ENCODE measurements around the gene CATSPER1. TPM values are rescaled to one million over a fixed set of nuclear protein-coding genes. Genes with fewer than 3 reads are reported as not detected.

The CATSPER1 gene
- total RNA-seq, 1 experiment from 2014 or later: 1.1 TPM

DNA sequence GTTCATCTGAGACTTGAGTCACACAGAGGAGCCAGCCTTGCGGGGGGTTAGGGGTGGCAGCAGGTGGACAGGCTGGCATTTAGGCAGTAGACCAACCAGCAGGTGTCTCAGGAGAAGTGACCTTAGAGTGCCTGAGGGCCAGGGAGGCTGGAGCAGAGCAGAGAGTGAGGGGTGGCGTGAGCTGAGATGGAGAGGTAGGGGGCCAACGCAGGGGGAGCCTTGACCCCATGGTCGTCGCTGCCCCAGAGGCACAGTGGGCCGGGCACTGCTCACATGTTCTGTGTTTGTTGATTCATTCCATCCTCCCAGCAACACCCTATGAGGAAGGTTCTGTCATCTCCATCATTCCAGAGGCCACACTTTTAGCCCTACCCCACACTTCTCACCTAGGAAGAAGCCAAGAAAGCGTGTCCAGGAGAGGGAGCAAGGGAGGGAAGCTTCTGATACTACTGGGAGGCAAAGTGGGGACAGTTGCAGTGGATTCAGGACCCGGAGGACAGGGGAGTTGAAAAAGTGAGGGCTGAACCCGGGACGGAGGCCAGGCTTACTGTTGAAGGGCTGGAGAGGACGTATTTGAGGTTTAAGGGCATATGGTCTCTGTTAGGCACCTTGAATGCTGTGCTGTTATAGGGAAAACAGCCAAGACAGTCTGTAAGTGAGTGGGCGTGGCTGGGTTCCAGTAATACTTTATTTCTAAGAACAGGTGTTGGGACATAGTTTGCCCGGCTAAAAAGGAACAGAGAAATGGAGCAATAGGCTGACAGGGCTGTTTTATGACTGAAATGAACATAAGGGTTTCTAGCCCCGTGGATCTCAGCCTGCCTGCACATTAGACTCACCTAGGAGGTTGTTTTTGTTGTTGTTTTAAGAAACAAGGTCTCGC is 57.4 kb downstream of the CATSPER1 start:
- no TSS peak for BruUV-seq (replicated peaks)
- ChIA-PET POLR2A (ENCODE audit: unreplicated experiment) (no interaction called here), CTCF (no interaction called here)
- Histone ChIP-seq H3K4me1 (ENCODE audit: insufficient read depth, low read length) (peaks cover 6% of the 10 kb centered on the region; the same call in 1 of the 2 replicates), H3K27me3 (ENCODE audit: low read length) (no peaks in the 10 kb centered on the region), H3K36me3 (ENCODE audit: low read depth, low read length) (peaks cover 60% of the 10 kb centered on the region), H3K27ac (ENCODE audit: low read length) (no peak overlapping the region), H2AFZ (ENCODE audit: low read length) (no peak overlapping the region), H4K20me1 (ENCODE audit: low read length) (0 out of 2 replicates have a peak, but pooled peaks cover 1% of the 10 kb centered on the region), H3K79me2 (ENCODE audit: low read length) (peaks cover 15% of the 10 kb centered on the region), H3K4me3 (ENCODE audit: low read length) (no peak overlapping the region), H3K9me2 (replicated peaks; ENCODE audit: low read length) (no peaks in the 10 kb centered on the region), H3F3A (ENCODE audit: low read length, unreplicated experiment) (no peaks in the 10 kb centered on the region), H3K4me2 (ENCODE audit: low read length) (no peak overlapping the region), H3K9me3 (ENCODE audit: low read length) (no peaks in the 10 kb centered on the region), H3K9ac (ENCODE audit: low read length) (no peak overlapping the region)
- no peak for TF ChIP-seq EZH2 (IDR thresholded peaks at IDR 0.05; ENCODE audit: low read length, unreplicated experiment)
- TF ChIP-seq, protein P1, sequence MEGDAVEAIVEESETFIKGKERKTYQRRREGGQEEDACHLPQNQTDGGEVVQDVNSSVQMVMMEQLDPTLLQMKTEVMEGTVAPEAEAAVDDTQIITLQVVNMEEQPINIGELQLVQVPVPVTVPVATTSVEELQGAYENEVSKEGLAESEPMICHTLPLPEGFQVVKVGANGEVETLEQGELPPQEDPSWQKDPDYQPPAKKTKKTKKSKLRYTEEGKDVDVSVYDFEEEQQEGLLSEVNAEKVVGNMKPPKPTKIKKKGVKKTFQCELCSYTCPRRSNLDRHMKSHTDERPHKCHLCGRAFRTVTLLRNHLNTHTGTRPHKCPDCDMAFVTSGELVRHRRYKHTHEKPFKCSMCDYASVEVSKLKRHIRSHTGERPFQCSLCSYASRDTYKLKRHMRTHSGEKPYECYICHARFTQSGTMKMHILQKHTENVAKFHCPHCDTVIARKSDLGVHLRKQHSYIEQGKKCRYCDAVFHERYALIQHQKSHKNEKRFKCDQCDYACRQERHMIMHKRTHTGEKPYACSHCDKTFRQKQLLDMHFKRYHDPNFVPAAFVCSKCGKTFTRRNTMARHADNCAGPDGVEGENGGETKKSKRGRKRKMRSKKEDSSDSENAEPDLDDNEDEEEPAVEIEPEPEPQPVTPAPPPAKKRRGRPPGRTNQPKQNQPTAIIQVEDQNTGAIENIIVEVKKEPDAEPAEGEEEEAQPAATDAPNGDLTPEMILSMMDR (conservative IDR thresholded peaks at IDR 0.05; ENCODE audit: low read depth, low read length): peak; percentile 35; the same call in 1 of the 2 replicates
- TF ChIP-seq EZH2phosphoT487 (IDR thresholded peaks at IDR 0.05; ENCODE audit: borderline replicate concordance, low read length): no peak
- ATAC-seq (no peak), DNase-seq (peak; percentile 21)
- intact Hi-C loops (cut with micrococcal nuclease): no loop called here

DNA sequence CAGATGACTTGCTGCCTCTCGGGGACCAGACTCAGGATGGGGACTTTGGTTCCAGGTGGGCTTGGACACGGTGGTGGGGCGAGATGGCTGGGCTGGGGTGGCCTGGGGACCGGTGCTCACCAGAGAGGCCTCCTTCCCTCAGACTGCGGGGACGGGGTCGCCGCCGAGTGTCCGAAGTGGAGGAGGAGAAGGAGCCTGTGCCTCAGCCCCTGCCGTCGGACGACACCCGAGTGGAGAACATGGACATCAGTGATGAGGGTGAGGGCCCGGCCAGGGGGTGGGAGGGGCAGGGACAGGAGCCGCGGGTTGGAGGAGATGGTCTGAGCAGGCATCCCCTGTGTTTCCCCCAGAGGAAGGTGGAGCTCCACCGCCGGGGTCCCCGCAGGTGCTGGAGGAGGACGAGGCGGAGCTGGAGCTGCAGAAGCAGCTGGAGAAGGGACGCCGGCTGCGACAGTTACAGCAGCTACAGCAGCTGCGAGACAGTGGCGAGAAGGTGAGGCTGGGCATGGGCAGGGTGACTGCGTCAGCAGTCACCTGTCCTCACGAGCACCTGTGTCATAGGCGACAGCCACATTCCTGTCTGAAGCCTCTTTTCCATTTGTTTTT is 58.8 kb downstream of the CATSPER1 start:
- no peak for DNase-seq
- CTCF ChIA-PET: no interaction called here
- Histone ChIP-seq H4K20me1 (ENCODE audit: low read length) (peaks cover 5% of the 10 kb centered on the region; the same call in 1 of the 2 replicates), H3K9me3 (ENCODE audit: low read length) (no peaks in the 10 kb centered on the region), H2AFZ (ENCODE audit: low read length) (no peak overlapping the region), H3K4me1 (ENCODE audit: insufficient read depth, low read length) (peaks cover 8% of the 10 kb centered on the region), H3K79me2 (ENCODE audit: low read length) (peaks cover 29% of the 10 kb centered on the region), H3F3A (ENCODE audit: low read length, unreplicated experiment) (no peaks in the 10 kb centered on the region), H3K4me2 (ENCODE audit: low read length) (no peak overlapping the region), H3K27me3 (ENCODE audit: low read length) (no peaks in the 10 kb centered on the region), H3K4me3 (ENCODE audit: low read length) (no peak overlapping the region), H3K9me2 (replicated peaks; ENCODE audit: low read length) (no peaks in the 10 kb centered on the region), H3K9ac (ENCODE audit: low read length) (no peak overlapping the region), H3K27ac (ENCODE audit: low read length) (no peak overlapping the region), H3K36me3 (ENCODE audit: low read depth, low read length) (peaks cover 58% of the 10 kb centered on the region)
- ATAC-seq: no peak
- POLR2A ChIA-PET (ENCODE audit: unreplicated experiment): no interaction called here
- intact Hi-C loops (cut with micrococcal nuclease): no loop called here
- TF ChIP-seq EZH2 (IDR thresholded peaks at IDR 0.05; ENCODE audit: low read length, unreplicated experiment): no peak
- TF ChIP-seq EZH2phosphoT487 (IDR thresholded peaks at IDR 0.05; ENCODE audit: borderline replicate concordance, low read length): no peak
- TF ChIP-seq, protein P1 (conservative IDR thresholded peaks at IDR 0.05; ENCODE audit: low read depth, low read length): no peak
- BruUV-seq (replicated peaks): no TSS peak

Other genes with a start within 250 kb of the CATSPER1 start
- 24.2 and 31.4 TPM in 2 replicates for gene AP5B1, start 245.5 kb downstream of the CATSPER1 start, total RNA-seq (2014; rRNA removed)
- 17.1 and 18.1 TPM in 2 replicates for gene OVOL1, start 239.4 kb downstream of the CATSPER1 start, total RNA-seq (2014; rRNA removed)
- not detected in 2 replicates for gene SNX32, start 192.5 kb downstream of the CATSPER1 start, total RNA-seq (2014; rRNA removed)
- 2,710 and 3,139 TPM in 2 replicates for gene CFL1, start 168.3 kb downstream of the CATSPER1 start, total RNA-seq (2014; rRNA removed)
- gene MUS81, start 166.0 kb downstream of the CATSPER1 start, total RNA-seq (2014; rRNA removed): 82.0 and 94.6 TPM in 2 replicates
- 2.6 and 4.5 TPM in 2 replicates for gene EFEMP2, start 153.7 kb downstream of the CATSPER1 start, total RNA-seq (2014; rRNA removed)
- gene CTSW, start 146.6 kb downstream of the CATSPER1 start, total RNA-seq (2014; rRNA removed): 0.11 TPM in 1 of 2 replicates, not detected in the other
- gene FIBP, start 138.0 kb downstream of the CATSPER1 start, total RNA-seq (2014; rRNA removed): 221 TPM in 2 replicates
- 207 and 280 TPM in 2 replicates for gene CCDC85B, start 135.8 kb downstream of the CATSPER1 start, total RNA-seq (2014; rRNA removed)
- 656 and 851 TPM in 2 replicates for gene FOSL1, start 126.1 kb downstream of the CATSPER1 start, total RNA-seq (2014; rRNA removed)
- 61.3 and 82.0 TPM in 2 replicates for gene C11orf68, start 107.4 kb downstream of the CATSPER1 start, total RNA-seq (2014; rRNA removed)
- gene DRAP1, start 107.1 kb downstream of the CATSPER1 start, total RNA-seq (2014; rRNA removed): 944 and 1,531 TPM in 2 replicates
- gene TSGA10IP, start 81.0 kb downstream of the CATSPER1 start, total RNA-seq (2014; rRNA removed): not detected in 2 replicates
- 240 and 267 TPM in 2 replicates for gene SART1, start 64.7 kb downstream of the CATSPER1 start, total RNA-seq (2014; rRNA removed)
- gene EIF1AD, start 24.3 kb downstream of the CATSPER1 start, total RNA-seq (2014; rRNA removed): 70.1 and 77.0 TPM in 2 replicates
- gene BANF1, start 24.0 kb downstream of the CATSPER1 start, total RNA-seq (2014; rRNA removed): 124 and 131 TPM in 2 replicates
- gene CST6, start 14.5 kb downstream of the CATSPER1 start, total RNA-seq (2014; rRNA removed): 74.5 and 84.2 TPM in 2 replicates
- gene GAL3ST3, start 22.7 kb upstream of the CATSPER1 start, total RNA-seq (2014; rRNA removed): not detected in 2 replicates
- 241 and 318 TPM in 2 replicates for gene SF3B2, start 25.9 kb upstream of the CATSPER1 start, total RNA-seq (2014; rRNA removed)
- gene PACS1, start 43.8 kb upstream of the CATSPER1 start, total RNA-seq (2014; rRNA removed): 28.7 and 31.5 TPM in 2 replicates
- 32.1 and 51.5 TPM in 2 replicates for gene KLC2, start 231.2 kb upstream of the CATSPER1 start, total RNA-seq (2014; rRNA removed)
- gene RAB1B, start 242.2 kb upstream of the CATSPER1 start, total RNA-seq (2014; rRNA removed): 355 and 380 TPM in 2 replicates